Activated naive CD8-positive, alpha-beta T cell treated with anti-CD3 and anti-CD28 coated beads, Interleukin-2, amount 50 U/mL, for 24 hours (primary cell): ENCODE results near the gene TAS2R46.
"Not testable (repeated sequence)": the region's sequence is repeated elsewhere in the genome, so short reads cannot be mapped to it uniquely, and the experiment has no call there.

Experiments
- ATAC-seq: fragments of 150-1000 bp; cut with Tn5 transposase; one replicate; pipeline ENCODE4 v1.10.0; 2021
- DNase-seq: peaks from one replicate; pipeline ENCODE4 v3.0.0; 2021
- H3K27ac Mint-ChIP-seq: one replicate; pipeline ENCODE4 v1.8.0; 2021; ENCODE audit warnings: mild to moderate bottlenecking, mixed read lengths
- H3K27me3 Mint-ChIP-seq: one replicate; pipeline ENCODE4 v1.8.0; 2021; ENCODE audit warnings: mixed read lengths
- H3K36me3 Mint-ChIP-seq: one replicate; pipeline ENCODE4 v1.8.0; 2021; ENCODE audit warnings: low read depth, mixed read lengths
- H3K4me1 Mint-ChIP-seq: one replicate; pipeline ENCODE4 v1.8.0; 2021; ENCODE audit warnings: mixed read lengths
- H3K4me3 Mint-ChIP-seq: one replicate; pipeline ENCODE4 v1.8.0; 2021; ENCODE audit warnings: mild to moderate bottlenecking, moderate library complexity, mixed read lengths
- H3K9me3 Mint-ChIP-seq: one replicate; pipeline ENCODE4 v1.8.0; 2021; ENCODE audit warnings: mixed read lengths

Gene TAS2R46

DNA sequence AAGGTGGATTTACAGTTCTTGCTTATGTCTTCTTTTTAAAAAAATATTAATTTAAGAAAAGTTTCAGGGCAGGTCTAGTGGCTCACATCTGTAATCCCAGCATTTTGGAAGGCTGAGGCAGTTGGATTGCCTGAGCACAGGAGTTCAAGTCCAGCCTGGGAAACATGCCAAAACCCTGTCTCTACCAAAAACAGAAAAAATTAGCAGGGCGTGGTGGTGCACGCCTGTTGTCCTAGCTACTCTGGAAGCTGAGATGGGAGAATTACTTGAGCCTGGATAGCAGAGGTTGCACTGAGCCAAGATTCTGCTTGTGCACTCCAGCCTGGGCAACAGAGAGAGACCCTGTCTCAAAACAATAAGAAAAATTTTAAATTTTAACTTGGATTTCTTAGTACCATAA is 5.4 kb upstream of the TAS2R46 start:
- Mint-ChIP-seq H3K4me3 (no peak overlapping the region), H3K36me3 (peaks cover 37% of the 10 kb centered on the region), H3K9me3 (no peaks in the 10 kb centered on the region), H3K4me1 (peaks cover 7% of the 10 kb centered on the region), H3K27me3 (no peaks in the 10 kb centered on the region), H3K27ac (no peak overlapping the region)
- ATAC-seq (no peak), DNase-seq (no peak)

GRCh38 chr12:11059784-11060183 is 2.3 kb downstream of the TAS2R46 start:
- Mint-ChIP-seq H3K9me3 (peaks cover 5% of the 10 kb centered on the region), H3K27ac (no peak overlapping the region), H3K27me3 (no peaks in the 10 kb centered on the region), H3K36me3 (peaks cover 18% of the 10 kb centered on the region), H3K4me1 (peaks cover 29% of the 10 kb centered on the region), H3K4me3 (no peak overlapping the region)
- DNase-seq (no peak), ATAC-seq (peak; percentile 54)

DNA sequence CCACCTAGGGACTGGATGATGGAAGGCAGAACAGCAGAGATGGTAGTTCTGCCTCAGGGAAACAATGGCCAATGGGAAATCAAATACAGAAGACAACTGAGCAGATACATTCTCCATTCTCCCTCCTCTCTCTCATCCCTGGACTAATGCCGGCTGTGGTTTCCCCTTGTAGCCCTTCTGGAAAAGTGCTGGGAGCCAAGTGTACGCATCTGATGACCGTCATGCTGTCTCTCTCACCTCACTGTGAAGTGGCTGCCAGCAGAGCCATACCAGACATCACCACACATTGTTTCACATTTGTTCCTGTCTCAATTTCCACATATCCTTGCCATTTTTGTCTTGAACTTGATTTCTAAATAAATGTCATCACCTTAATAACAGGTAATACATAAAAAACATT is 3.1 kb downstream of the TAS2R46 start:
- H3K4me1 Mint-ChIP-seq: peaks cover 29% of the 10 kb centered on the region
- H3K9me3 Mint-ChIP-seq: peaks cover 5% of the 10 kb centered on the region
- no peaks in the 10 kb centered on the region for H3K27me3 Mint-ChIP-seq
- H3K36me3 Mint-ChIP-seq: peaks cover 11% of the 10 kb centered on the region
- H3K27ac Mint-ChIP-seq: no peak overlapping the region
- H3K4me3 Mint-ChIP-seq: no peak overlapping the region
- no peak for ATAC-seq
- DNase-seq: no peak

DNA sequence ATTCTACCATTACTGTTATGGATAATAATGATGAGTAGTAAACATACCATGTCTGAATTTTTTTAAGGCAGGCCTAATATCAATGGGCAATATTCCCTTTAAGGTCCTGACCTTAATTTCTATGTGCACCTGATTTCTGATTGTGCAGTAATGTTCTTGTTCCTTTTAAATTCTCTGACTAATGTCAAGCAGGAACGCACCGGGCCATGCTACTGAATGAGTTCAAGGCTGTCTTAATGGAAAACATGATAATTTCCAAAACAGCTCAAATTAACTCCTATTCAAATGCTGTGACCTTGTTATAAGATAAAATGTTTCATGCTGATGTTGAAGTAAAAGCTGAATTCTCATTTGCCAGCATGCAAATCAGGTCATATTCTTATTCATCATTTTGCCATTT is 6.8 kb downstream of the TAS2R46 start:
- no peak for ATAC-seq

DNA sequence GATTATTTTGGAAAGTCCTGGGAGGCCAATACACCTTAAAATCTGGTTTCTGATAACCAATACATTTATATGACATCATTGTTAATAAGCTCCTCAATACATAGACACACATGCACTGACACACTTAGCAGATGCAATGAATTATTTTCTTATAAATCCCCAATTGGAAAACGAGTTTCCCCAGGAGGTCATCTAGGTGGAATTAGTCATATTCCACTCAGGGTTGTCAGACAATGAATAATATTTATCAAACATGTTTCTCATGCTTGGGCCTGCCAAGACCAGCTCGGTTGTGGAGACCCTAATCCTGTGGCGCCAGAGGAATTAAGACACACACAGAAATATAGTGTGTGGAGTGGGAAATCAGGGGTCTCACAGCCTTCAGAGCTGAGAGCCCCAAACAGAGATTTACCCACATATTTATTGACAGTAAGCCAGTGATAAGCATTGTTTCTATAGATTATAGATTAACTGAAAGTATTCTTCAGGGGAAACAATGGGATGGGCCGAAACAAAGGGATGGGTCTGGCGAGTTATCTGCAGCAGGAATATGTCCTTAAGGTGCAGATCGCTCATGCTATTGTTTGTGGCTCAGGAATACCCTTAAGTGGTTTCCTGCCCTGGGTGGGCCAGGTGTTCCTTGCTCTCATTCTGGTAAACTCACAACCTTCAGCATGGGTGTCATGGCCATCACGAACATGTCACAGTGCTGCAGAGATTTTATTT is 12.1 kb downstream of the TAS2R46 start:
- Mint-ChIP-seq H3K9me3 (peaks cover 23% of the 10 kb centered on the region), H3K36me3 (peaks cover 51% of the 10 kb centered on the region)
- H3K27ac Mint-ChIP-seq, H3K4me3 Mint-ChIP-seq, H3K4me1 Mint-ChIP-seq, DNase-seq, ATAC-seq, H3K27me3 Mint-ChIP-seq: not testable (repeated sequence)

More for the DNA sequence above, 6.8 kb downstream of the TAS2R46 start:
- Mint-ChIP-seq H3K36me3 (peaks cover 27% of the 10 kb centered on the region), H3K27ac (no peak overlapping the region), H3K4me1 (peaks cover 7% of the 10 kb centered on the region), H3K9me3 (peaks cover 24% of the 10 kb centered on the region), H3K27me3 (no peaks in the 10 kb centered on the region), H3K4me3 (no peak overlapping the region)
- no peak for DNase-seq

- not testable (repeated sequence) for DNase-seq, H3K9me3 Mint-ChIP-seq, H3K4me3 Mint-ChIP-seq, H3K4me1 Mint-ChIP-seq, ATAC-seq, H3K27ac Mint-ChIP-seq, H3K27me3 Mint-ChIP-seq
- H3K36me3 Mint-ChIP-seq: peaks cover 55% of the 10 kb centered on the region
Measured at GRCh38 chr12:11041366-11041765, 20.7 kb downstream of the TAS2R46 start.

GRCh38 chr12:11040162-11040561 is 21.9 kb downstream of the TAS2R46 start:
- Mint-ChIP-seq H3K27me3 (no peaks in the 10 kb centered on the region), H3K4me3 (no peak overlapping the region), H3K27ac (no peak overlapping the region), H3K4me1 (peaks cover 1% of the 10 kb centered on the region), H3K36me3 (peaks cover 57% of the 10 kb centered on the region), H3K9me3 (no peaks in the 10 kb centered on the region)
- no peak for ATAC-seq
- no peak for DNase-seq

DNA sequence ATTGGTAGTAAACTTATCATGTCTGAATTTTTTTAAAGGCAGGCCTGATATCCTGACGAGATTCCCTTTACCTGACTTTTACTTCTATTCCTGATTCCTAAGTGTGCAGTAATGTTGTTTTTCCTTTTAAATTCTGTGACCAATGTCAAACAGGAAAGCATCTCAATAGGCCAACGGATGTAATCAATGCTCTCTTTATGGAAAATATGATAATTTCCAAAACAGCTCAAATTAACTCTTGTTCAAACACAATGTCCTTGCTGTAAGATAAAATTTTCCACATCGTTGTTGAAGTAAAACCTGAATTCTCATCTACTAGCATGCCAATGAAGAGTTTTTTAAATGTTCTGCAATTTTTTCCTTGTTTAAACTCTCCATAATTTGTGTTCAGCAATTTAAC is 22.9 kb downstream of the TAS2R46 start:
- no peak overlapping the region for H3K27ac Mint-ChIP-seq
- H3K4me1 Mint-ChIP-seq: peaks cover 2% of the 10 kb centered on the region
- ATAC-seq (no peak), DNase-seq (no peak)
- no peak overlapping the region for H3K4me3 Mint-ChIP-seq
- peaks cover 49% of the 10 kb centered on the region for H3K36me3 Mint-ChIP-seq
- no peaks in the 10 kb centered on the region for H3K9me3 Mint-ChIP-seq
- H3K27me3 Mint-ChIP-seq: no peaks in the 10 kb centered on the region

DNA sequence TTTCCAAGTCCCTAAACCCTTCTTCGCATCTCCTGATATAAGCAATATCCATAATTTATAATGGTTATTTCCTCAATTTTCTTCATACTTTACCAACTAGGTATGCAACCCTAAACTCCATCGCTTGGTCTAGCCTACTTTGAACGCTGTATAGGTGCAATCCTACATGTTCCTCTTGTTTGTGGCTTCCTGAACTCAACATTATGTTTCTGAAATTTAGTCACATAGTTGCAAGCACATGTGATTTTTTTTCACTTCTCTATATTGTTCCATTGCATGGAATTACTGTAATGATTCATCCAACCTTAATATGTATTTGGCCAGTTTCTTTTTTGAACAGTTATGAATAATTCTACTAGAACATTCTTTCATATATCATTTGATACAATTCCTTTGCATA is 28.1 kb downstream of the TAS2R46 start:
- H3K27me3 Mint-ChIP-seq, H3K4me3 Mint-ChIP-seq, H3K4me1 Mint-ChIP-seq, H3K27ac Mint-ChIP-seq, DNase-seq, H3K9me3 Mint-ChIP-seq: not testable (repeated sequence)
- peak; percentile 63 for ATAC-seq
- H3K36me3 Mint-ChIP-seq: peaks cover 29% of the 10 kb centered on the region

DNA sequence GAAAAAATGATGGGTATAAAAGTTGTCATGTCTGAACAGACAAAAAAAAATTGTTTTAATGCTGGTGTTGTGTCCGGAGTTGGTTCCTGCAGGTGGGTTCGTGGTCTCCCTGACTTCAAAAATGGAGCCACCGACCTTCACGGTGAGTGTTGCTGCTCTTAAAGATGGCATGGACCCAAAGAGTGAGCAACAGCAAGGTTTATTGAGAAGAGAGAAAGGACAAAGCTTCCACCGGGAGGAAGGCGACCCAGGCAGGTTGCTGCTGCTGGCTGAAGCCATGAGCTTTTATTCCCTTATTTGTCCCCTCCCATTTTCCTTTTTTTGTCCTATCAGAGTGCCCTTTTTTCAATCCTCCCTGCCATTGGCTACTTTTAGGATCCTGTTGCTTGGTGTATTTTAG is 30.8 kb downstream of the TAS2R46 start, which contains the start of gene TAS2R31:
Gene TAS2R31, minus strand, starts transcription at position 101 of the 400 bp plus-strand sequence. Its CDS starts 72 bp downstream, at position 29.
- Mint-ChIP-seq H3K27ac (no peak within 1 kb of the TSS), H3K27me3 (no peaks in the 10 kb centered on the region), H3K36me3 (peaks cover 36% of the 10 kb centered on the region), H3K4me3 (no peak within 1 kb of the TSS), H3K4me1 (peaks cover 4% of the 10 kb centered on the region), H3K9me3 (no peaks in the 10 kb centered on the region)
- DNase-seq (no peak), ATAC-seq (no peak)

- peaks cover 37% of the 10 kb centered on the region for H3K36me3 Mint-ChIP-seq
- no peaks in the 10 kb centered on the region for H3K27me3 Mint-ChIP-seq
- H3K4me3 Mint-ChIP-seq: no peak overlapping the region
- peaks cover 5% of the 10 kb centered on the region for H3K9me3 Mint-ChIP-seq
- peaks cover 6% of the 10 kb centered on the region for H3K4me1 Mint-ChIP-seq
- H3K27ac Mint-ChIP-seq: no peak overlapping the region
- no peak for DNase-seq
- no peak for ATAC-seq
Measured at GRCh38 chr12:11026118-11026517, 36.0 kb downstream of the TAS2R46 start.

- Mint-ChIP-seq H3K36me3 (peaks cover 34% of the 10 kb centered on the region), H3K27me3 (no peaks in the 10 kb centered on the region), H3K9me3 (peaks cover 5% of the 10 kb centered on the region), H3K4me3 (no peak overlapping the region), H3K27ac (no peak overlapping the region), H3K4me1 (peaks cover 6% of the 10 kb centered on the region)
- DNase-seq (no peak), ATAC-seq (no peak)
Measured at GRCh38 chr12:11023387-11023786, 38.7 kb downstream of the TAS2R46 start.

GRCh38 chr12:11022520-11022919 is 39.6 kb downstream of the TAS2R46 start, which contains the start of gene TAS2R19:
Gene TAS2R19 (minus strand): TSS chr12:11022620. CDS start chr12:11022571, 49 bp downstream.
- Mint-ChIP-seq H3K36me3 (peaks cover 32% of the 10 kb centered on the region), H3K4me3 (no peak within 1 kb of the TSS), H3K4me1 (peaks cover 6% of the 10 kb centered on the region), H3K9me3 (peaks cover 5% of the 10 kb centered on the region), H3K27me3 (no peaks in the 10 kb centered on the region), H3K27ac (peak within 1 kb of the TSS; percentile 0)
- DNase-seq: no peak
- no peak for ATAC-seq

DNA sequence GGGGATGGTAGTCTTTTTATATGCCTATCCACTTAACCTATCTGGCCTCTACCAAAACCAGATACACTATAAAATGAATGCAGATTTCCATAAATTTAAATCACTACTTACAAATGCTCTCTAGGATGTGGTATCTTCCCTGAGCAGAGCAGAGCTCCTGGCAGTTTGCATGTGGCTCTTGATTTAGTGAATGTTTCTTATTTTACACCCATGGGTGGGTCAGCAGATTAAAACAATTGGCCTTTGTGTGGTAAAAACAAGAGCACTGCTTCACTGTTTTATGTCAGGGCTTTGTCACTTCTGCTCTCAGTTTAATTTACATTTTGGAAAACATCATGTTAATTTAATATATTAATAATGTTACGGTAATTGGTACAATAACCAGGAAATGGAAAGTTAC is 45.2 kb downstream of the TAS2R46 start:
- ATAC-seq (no peak), DNase-seq (no peak)
- H3K27ac Mint-ChIP-seq: no peak overlapping the region
- H3K4me1 Mint-ChIP-seq: peaks cover 16% of the 10 kb centered on the region
- no peak overlapping the region for H3K4me3 Mint-ChIP-seq
- H3K9me3 Mint-ChIP-seq: no peaks in the 10 kb centered on the region
- H3K36me3 Mint-ChIP-seq: peaks cover 24% of the 10 kb centered on the region
- no peaks in the 10 kb centered on the region for H3K27me3 Mint-ChIP-seq

DNA sequence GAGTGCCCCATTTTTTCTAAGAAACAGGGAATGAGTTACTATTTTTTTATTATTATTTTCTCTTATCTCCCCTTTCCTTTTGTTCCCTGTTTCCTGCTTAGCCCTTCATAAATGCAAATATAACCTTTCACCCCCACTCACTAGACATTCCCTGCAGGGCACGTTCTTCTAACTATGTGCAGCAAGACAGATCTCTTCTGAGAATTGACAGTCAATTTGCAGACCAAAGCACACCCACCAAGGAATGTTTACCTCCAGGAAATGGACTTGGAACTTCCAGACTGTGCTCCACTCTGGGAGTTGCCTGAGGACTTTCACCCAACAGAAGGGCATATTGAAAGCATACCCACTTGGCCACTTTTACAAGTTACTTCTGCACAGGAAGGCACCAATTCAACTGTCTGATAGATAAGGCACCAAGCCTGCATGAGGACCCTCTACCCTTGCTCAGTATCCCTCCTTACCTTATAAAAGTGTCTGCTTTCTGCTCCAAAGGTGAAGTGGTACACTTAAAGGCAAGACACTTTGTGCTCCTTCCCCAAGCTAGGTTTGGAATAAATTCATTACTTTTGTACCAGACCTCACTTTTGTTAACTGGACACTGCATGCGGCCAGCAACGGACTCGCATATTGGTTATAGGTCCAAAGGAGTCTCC is 46.2 kb downstream of the TAS2R46 start:
- no peak for DNase-seq
- H3K4me3 Mint-ChIP-seq: no peak overlapping the region
- H3K27ac Mint-ChIP-seq: no peak overlapping the region
- H3K27me3 Mint-ChIP-seq: no peaks in the 10 kb centered on the region
- peaks cover 22% of the 10 kb centered on the region for H3K36me3 Mint-ChIP-seq
- H3K4me1 Mint-ChIP-seq: peaks cover 11% of the 10 kb centered on the region
- no peaks in the 10 kb centered on the region for H3K9me3 Mint-ChIP-seq
- no peak for ATAC-seq
